HG02678 (cell line): ENCODE measurements around the gene SDK2.

Source experiments
- ATAC-seq: cut with Tn5 transposase; IDR thresholded peaks from one replicate; pipeline ENCODE4 v1.9.1; 2021; ENCODE audit warnings: mild to moderate bottlenecking, moderate library complexity; ENCODE audit not compliant: unreplicated experiment

Gene SDK2

DNA sequence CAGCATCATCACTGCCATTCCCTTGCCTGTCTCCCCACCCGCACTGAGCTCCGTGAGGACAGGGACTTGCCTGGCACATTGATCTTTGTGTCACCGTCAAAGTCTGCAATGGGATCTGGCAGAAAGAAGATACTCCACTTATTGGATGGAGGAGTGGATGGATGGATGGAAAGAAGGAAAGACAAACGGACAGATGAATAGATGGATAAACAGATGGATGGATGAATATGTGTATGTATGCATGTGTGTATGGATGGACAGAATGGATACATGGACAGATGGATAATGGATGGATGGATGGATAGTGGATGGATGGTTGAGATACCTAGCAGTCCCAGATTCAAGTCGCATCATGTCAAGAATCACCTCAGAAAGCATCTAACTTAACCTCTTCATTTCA, 99.9 kb downstream of the SDK2 start:
- ATAC-seq: no peak

DNA sequence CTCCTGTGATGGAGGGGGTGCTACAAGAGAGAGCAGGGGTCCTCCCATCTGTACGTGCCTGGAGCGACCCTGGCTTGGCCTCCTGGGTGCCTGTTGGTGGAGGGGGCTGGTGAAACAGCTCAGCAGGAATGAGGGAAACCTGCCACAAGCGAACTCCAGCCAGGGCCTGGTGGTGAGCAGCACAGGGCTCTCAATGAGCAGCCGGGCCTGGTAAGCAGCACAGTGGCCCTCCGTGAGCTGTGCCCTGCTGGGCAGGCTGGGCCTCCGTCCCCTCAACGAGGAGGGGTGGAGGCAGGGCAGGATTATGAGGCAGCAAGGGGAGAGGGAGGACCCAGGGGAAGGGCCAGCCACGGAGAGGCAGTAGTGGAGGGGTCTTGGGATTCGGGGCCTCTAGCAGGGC, 101.9 kb downstream of the SDK2 start:
- ATAC-seq: no peak

DNA sequence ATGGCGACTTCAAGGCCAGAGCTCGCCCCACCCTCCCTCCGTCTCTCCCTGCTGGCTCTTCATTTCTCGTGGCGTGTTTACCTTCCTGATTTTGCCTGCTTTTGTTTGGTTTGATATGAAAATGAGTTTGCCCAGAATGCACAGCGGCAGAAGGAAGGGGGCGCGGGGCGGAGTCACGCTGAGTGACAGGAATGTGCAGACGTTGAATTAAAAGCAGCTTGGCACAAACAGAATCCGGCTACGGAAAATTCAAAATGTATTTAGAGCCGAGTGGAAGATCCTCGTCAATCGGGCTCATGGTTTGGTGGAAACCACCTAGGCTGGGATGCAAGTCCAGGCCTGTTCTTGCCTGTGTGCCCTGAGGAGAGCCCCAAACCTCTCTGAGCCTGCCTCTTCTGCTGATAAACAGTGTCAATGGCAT, 102.7 kb downstream of the SDK2 start:
- no peak for ATAC-seq

GRCh38 chr17:73541111-73541510, 103.1 kb downstream of the SDK2 start:
- ATAC-seq: no peak

GRCh38 chr17:73539166-73539565, 105.1 kb downstream of the SDK2 start:
- no peak for ATAC-seq

DNA sequence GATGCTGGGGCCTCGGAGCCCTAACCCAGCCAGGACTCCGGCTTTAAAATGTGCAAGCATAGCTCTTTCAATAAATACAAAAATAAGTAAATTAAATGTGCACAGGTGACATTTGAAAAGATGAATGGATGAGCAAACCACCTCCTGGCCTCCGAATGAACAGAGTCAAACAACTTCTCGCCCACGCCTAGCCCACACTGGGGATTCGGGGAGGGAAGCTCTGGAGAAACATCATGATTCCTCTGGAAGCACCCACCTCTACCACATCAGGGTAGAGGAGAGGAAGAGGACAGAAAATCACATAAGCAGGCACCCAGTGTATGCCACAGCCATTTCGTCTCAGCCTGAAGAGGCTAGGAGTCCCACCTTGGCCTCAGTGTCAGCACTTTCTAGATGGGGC, 105.8 kb downstream of the SDK2 start:
- no peak for ATAC-seq

- ATAC-seq: no peak
These were observed 107.3 kb downstream of the SDK2 start for GRCh38 chr17:73536700-73537605.

DNA sequence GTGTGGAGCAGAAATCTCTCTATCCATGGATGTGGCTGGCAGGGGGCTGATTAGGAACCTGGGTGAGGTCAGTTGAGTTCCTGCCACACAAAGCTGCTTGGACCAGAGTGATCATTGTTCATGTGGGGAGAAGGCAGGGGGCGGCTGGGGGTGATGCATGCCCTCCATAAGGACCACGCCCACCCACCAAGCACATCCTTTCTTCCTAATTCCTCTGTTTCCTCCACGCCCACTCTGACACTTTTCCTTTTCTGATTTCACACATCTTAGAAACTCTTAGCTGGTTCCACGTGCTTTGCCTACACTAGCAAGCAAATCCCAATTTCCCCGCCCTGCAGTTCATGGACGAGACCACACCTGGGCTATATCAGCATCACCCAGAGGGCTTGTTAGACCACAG, 108.5 kb downstream of the SDK2 start:
- no peak for ATAC-seq

- ATAC-seq: no peak
These were observed 109.9 kb downstream of the SDK2 start for GRCh38 chr17:73534209-73534909.

DNA sequence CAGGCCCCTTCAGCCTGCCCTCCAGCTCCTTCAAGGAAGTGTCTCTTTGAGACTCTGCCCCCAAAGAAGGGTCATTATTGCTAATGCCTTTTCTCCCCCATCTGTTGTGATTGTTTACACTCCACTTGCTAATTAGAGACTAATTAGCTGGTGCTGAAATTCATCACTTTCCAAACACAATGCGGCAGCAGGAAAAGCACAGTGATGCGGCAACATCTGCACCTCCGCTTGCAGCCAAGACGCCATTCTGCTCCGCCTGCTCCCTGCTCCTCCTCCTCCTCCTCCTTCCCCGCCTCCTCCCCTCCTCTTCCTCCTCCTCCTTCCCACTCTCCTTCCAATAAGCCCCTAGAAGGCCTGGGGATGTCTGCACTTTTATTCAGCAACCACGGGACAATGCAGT, 110.5 kb downstream of the SDK2 start:
- ATAC-seq: no peak

DNA sequence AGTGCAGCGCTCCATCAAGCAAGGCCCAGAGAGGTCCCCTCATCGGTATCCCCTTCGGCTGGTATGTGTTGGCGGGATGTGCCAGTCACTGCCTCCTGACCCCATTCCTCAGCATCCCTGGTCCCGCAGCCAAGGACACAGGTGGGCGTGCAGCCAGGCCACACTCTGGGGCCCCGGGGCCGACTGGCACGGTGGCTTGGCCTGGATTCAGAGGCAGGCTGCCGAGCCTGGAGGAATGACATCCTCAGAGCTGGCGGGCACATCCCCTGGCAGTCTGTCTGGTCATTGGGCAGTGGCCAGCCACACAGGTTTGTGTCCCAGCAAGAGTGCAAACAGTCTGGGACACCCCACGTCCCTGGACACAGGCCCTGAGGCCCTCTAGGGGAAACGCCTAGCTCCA, 111.1 kb downstream of the SDK2 start:
- ATAC-seq: no peak

GRCh38 chr17:73532421-73532901, 111.8 kb downstream of the SDK2 start:
- ATAC-seq: no peak

- ATAC-seq: no peak
These were observed 113.1 kb downstream of the SDK2 start for GRCh38 chr17:73531158-73531557.

- no peak for ATAC-seq
These were observed 115.6 kb downstream of the SDK2 start for GRCh38 chr17:73528679-73529078.

DNA sequence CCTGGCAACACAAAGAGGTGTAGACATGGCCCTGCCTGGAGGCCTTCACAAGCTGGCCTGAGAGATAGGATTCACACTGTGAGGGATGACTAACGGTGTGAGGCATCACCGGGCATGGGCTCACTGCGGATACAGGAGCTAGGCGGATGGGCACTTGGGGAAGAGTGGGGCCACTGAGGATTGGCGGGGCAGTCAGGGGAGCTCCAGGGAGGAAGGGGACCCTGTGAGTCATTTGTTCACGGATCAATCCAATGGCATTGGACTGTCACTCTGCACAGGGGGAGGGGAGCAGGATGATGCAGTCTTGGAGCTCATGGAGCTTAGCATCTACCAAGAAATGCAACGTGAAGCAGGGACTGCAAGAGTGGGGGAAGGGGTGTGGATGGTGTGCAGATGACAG, 117.3 kb downstream of the SDK2 start:
- no peak for ATAC-seq

GRCh38 chr17:73524941-73525679, 119.1 kb downstream of the SDK2 start:
- ATAC-seq: no peak

DNA sequence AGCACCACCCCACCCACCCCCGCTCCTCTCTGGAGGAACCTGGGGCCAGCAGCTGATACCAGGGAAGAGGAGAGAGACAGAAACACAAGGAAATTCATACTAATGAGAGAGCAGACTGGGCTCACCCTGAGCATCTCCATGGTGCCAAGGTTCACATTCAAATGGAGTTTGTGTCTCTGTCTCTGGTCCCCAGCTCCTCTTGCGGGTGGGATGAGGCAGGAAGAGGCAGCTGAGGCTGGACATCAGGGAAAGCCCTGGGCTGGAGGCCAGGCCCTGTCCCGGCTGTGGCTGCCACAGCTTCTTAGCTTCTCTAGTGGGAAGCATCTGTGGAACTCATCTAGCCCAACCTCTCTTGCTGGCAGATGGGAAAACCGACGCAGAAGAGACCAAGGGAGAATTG, 121.5 kb downstream of the SDK2 start:
- ATAC-seq: no peak

GRCh38 chr17:73522107-73522506, 122.1 kb downstream of the SDK2 start:
- no peak for ATAC-seq

DNA sequence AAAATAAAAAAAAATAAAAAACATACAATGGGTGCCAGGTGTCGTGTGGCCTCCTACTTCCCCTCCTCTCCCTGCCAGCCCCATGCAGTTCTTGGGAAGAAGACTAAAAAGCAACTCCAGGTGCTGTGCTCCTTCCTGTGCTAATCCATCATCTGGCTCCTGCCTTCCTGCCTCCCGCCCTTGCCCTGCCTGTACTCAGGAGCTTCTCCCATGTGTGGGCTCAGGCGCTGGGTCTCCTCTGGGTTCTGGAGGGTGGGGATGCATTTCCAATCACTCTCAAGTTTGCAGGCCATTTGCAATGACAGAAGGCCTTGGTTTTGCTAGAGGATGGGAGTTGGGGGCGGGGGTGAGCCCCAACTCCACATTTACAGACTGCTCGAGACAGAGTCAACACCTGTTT, 122.9 kb downstream of the SDK2 start:
- no peak for ATAC-seq

DNA sequence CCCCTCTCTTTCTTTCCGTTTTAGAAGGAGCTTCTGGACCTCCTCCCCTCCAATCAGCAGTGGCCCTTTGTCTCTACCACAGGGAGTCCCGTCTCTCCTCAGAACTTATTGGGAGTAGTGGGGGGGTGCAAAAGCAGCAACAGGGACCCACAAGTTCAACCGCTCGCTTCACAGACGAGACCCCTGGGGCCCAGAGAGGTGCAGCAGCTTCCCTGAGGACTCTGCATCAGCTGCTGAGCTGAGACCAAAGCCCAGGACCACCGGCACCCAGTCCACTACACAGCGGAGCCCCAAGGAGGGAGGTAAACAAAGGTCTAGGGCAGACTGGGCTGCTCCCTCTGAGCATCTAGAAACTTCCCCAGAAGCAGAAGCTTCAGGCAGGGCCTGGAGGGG, 123.9 kb downstream of the SDK2 start:
- ATAC-seq: no peak

DNA sequence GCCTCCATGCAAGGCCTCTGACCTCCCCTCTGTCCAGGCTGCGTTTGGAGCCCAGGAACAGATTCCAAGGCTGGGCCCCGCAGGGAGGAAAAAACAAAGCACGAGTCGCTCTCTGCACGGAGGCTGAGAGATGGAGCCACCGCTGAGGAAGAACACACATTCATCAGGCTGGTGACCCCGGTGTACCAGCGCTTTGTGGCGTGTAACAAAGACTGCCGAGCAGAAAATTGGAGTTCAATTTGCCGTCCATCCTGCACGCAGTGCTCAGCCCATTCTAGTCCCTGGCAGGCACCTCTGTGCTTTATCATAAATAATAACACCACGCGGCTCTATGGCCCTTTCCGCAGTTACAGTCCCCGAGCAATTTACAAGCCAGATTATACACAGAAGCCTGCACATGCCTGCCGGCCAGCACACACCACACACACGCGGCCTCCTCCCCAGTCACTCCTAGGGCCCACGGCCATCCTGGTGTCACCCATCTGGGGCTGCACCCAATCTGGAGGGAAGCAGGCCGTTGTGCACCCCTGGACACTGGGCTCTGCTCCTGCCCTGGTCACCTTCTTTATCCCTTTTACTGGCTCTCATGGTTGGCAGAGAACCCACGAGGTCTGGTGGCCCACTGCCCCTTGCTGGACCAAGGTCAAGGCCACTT, 124.4 kb downstream of the SDK2 start:
- ATAC-seq: no peak
